ENCODE data around the gene CZIB.
A peak's percentile ranks its signal among the peaks of the same experiment; 100 is the strongest.
"Not testable (repeated sequence)": the region's sequence is repeated elsewhere in the genome, so short reads cannot be mapped to it uniquely, and the experiment has no call there.

CZIB gene

DNA sequence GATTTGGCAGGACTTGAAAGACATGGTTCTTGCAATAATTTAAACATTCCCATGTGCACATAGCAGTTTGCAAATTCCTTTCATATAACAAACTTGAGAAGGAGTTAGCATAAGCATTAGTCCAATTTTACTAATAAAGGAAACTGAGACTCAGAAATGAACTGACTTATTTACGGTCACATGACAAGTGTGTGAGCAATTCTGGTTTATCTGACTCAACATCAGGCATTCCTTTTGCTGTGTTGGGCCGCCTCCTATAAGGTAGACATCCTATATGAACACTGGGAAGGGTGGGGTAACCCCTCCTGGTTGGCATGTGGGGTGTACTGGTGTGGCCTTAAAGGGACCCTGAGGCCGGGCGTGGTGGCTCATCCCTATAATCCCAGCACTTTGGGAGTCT is 32.3 kb downstream of the CZIB start:
- peak; percentile 60 for DNase-seq (ENCODE audit: low read depth)

GRCh38 chr1:53187401-53187800 is 33.0 kb downstream of the CZIB start:
- DNase-seq (ENCODE audit: low read depth), result no peak

DNA sequence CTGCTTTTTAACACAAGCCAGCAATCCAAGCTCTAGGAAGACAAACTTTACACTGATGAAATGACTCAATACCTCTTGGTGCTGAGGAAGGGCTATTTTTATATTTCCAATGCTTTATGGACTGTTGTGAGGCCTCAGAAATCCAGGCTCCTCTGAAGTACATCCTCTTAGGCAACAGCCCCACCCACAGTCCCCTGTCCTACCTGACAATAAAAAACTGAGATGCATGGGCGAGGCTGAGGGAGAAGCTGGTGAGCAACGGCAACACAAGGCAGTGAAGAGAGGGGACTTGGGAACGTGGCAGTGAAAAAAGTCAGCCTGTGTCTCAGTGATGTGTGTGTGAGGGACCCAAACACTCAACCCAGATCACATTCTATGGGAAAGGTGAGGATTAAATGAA is 33.9 kb downstream of the CZIB start:
- DNase-seq (ENCODE audit: low read depth), result no peak

DNA sequence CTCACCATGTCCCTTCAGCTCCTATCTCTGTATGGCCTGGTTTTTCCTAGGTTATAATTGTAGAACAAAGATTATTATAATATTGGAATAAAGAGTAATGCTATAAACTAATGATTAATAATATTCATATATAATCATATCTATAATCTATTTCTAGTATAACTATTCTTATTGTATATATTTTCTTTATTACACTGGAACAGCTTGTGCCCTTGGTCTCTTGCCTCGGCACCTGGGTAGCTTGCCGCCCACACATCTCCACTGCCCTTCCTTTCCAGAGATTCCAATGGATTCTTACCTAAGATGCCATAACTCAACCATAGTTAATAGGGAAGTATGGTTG is 34.5 kb downstream of the CZIB start:
- DNase-seq (ENCODE audit: low read depth), result not testable (repeated sequence)

- DNase-seq (ENCODE audit: low read depth), result no peak
These were observed 37.1 kb downstream of the CZIB start for GRCh38 chr1:53183095-53183990.

GRCh38 chr1:53182716-53183094 is 37.7 kb downstream of the CZIB start:
- no peak for DNase-seq (ENCODE audit: low read depth)

GRCh38 chr1:53182111-53182593 is 38.3 kb downstream of the CZIB start:
- peak; percentile 86 for DNase-seq (ENCODE audit: low read depth)

GRCh38 chr1:53180951-53181350 is 39.5 kb downstream of the CZIB start:
- DNase-seq (ENCODE audit: low read depth), result no peak

GRCh38 chr1:53180226-53180625 is 40.2 kb downstream of the CZIB start:
- peak; percentile 46 for DNase-seq (ENCODE audit: low read depth)

DNA sequence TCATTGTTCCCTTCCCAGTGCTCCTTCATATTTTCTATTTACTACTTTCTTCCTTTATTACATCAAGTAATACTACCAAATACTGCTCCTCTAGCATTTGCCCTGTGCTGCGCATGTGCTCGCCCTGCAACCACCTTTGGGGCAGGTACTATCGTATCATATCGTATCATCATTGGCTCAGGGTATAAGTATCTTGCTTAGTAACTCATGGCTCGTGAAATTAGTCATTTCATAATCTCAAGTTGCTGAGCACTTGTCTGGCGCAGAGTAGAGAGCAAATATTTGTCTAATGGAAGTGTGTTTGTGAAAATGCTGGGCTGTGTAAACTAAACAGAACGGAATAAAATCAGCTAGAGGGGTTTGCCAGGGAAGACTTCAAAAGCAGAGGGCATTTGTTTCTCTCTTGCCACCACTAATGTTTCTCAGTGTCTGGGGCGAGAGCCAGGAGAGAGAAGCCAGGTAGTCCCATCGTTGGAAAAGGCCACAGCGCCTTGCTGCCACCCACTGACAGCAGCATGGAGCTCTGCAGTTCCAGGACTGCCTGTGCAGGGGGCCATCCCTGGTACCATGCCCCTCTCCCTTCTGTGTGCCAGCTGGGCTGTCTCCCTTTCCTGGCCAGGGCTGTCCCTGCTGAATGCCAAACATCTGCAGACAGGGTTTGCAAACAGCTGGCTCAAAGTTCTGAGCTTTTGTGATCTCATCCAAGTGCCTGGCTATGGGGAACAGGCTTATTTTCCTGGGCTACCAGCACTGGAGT is 43.8 kb downstream of the CZIB start:
- no peak for DNase-seq (ENCODE audit: low read depth)

- no peak for DNase-seq (ENCODE audit: low read depth)
These were observed 45.2 kb downstream of the CZIB start for GRCh38 chr1:53174971-53175913.

DNA sequence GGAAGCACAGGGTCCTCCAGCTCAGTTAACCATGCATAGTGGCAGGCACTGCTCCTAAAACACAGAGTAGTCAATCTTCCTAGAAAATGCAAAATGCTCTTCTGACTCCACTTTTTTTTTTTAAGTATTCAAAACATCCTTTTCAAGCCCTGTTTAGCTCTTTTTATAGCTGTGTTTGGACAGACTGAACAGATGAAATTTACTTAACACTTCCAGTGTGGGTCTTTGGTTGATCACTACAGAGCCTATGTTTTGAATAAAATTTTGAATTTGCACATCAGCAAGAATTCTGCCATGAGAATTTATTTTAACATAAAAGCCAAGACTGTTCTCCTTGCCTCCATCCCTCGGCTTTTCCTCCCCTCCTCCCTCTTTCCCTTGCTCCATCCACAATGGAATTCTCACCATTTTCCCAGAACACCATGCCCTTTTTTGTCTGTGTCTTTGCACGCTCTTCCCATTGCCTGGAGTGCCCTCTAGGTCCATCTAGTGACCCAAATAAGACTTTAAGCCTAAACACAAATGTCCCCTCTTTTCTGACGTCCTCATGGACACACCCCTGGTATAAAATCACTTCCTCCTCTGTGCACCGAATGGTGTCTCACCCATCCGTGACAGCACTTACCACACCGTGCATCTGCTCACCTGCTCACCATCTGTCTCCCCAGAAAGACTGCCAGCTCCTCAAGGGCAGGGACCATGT is 47.9 kb downstream of the CZIB start:
- DNase-seq (ENCODE audit: low read depth), result no peak

DNA sequence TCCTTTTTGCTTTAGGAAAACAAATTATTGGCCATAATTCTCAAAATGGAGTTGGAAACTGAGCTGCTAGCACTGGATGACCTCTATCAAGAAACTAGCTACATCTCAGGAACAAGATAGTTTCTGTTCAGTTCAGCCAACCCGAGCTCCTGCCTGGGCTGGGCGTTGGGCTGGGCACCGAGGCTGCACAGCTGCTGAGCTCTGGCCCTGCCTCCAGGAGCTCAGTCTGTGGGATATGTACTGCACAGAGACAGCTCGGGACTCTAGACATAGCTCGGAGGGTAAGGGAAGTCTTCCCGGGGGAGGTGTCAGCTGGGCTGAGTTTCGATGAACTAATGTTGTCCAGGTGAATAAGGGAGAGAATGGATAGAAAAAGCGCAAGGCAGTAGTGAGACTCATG is 53.5 kb downstream of the CZIB start:
- DNase-seq (ENCODE audit: low read depth), result no peak

DNA sequence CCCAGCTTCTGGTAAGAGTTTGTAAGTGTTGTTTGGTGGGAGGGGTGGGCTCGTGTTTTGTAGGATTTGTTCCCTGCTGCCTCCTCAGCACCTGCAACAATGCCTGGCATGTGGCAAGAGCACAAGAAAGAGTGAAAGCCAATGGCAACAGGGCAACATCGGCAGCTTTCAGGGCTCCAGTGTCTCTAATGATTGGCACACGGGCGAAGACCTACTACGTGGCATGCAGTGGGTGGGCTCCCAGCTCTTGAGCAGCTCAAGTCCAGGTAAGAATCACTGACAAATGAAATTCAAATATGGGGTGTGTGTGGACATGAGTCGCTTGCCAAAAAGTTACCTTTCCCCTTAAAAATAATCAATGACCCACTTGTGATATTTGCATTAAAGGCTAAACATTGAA is 54.1 kb downstream of the CZIB start:
- no peak for DNase-seq (ENCODE audit: low read depth)

- DNase-seq (ENCODE audit: low read depth), result no peak
These were observed 54.9 kb downstream of the CZIB start for GRCh38 chr1:53165408-53165961.
